T-cell (primary cell): Measurements from ENCODE around the gene CBFA2T3. TPM values are rescaled to one million over a fixed set of nuclear protein-coding genes. Genes with fewer than 3 reads are reported as not detected.
"Not testable (repeated sequence)": the region's sequence is repeated elsewhere in the genome, so short reads cannot be mapped to it uniquely, and the experiment has no call there.

Source experiments
- ATAC-seq, 4 experiments: fragments of 200-7000 bp in 3 of 4; fragments of 150-1000 bp in 1 of 4; cut with Tn5 transposase; replicated peaks in 1 of 4; 1 replicate in 3 of 4; 2 replicates in 1 of 4; pipeline ENCODE4 v1.10.0; 2021; ENCODE audit warnings: moderate library complexity in 3 of 4, mild to moderate bottlenecking in 2 of 4, moderate number of reproducible peaks in 1 of 4
- CTCF ChIA-PET, 2 donors: fragments of 300-600 bp; sonication (Branson Sonifier 250); formaldehyde crosslinking; loops; one replicate each; lab custom pipeline; 2022; ENCODE audit warnings: antibody characterized with exemption in 2 of 2; lab: Charles Lee
- POLR2A ChIA-PET, 2 donors: fragments of 300-600 bp; sonication (Branson Sonifier 250); formaldehyde crosslinking; loops; one replicate each; lab custom pipeline; 2022; ENCODE audit warnings: antibody characterized with exemption in 2 of 2; lab: Charles Lee
- DNase-seq, 35 experiments: peaks; one replicate each; pipeline versions ENCODE4 v3.0.0 to v3.0.0-alpha.2; 2013 to 2023
- H3K27ac ChIP-seq: one replicate; pipeline ENCODE4 v1.5.1; 2013; ENCODE audit warnings: low read length
- H3K27me3 ChIP-seq, 2 experiments: replicated peaks in 1 of 2; 1 replicate in 1 of 2; 2 replicates in 1 of 2; pipeline versions ENCODE4 v1.6.1 to v1.7.0; 2013; ENCODE audit warnings: low read length in 1 of 2, mixed read lengths in 1 of 2; ENCODE audit not compliant: control insufficient read depth in 2 of 2, insufficient read depth in 2 of 2; ENCODE audit errors: extremely low read depth in 1 of 2
- H3K36me3 ChIP-seq, 2 donors: 1 replicate in 1 of 2; 2 replicates in 1 of 2; pipeline versions ENCODE4 v1.6.1 to v1.7.0; 2013; ENCODE audit warnings: low read length in 1 of 2; ENCODE audit not compliant: control insufficient read depth in 2 of 2, insufficient read depth in 1 of 2; ENCODE audit errors: extremely low read depth in 1 of 2
- H3K4me1 ChIP-seq, 2 experiments: 1 replicate in 1 of 2; 2 replicates in 1 of 2; pipeline versions ENCODE4 v1.6.1 to v1.7.0; 2013; ENCODE audit warnings: low read length in 2 of 2, mixed read lengths in 1 of 2; ENCODE audit not compliant: insufficient read depth in 2 of 2, control insufficient read depth in 1 of 2; ENCODE audit errors: extremely low read depth in 1 of 2
- H3K4me3 ChIP-seq, 2 donors: 1 replicate in 1 of 2; 2 replicates in 1 of 2; pipeline versions ENCODE4 v1.5.1 to v1.7.0; 2013; ENCODE audit warnings: mild to moderate bottlenecking in 2 of 2, low read length in 1 of 2, moderate library complexity in 1 of 2; ENCODE audit not compliant: control insufficient read depth in 1 of 2; ENCODE audit errors: extremely low read depth in 1 of 2
- H3K9me3 ChIP-seq: 2 replicates; pipeline ENCODE4 v1.7.0; 2013
- H3K27ac Mint-ChIP-seq, 2 donors: one replicate each; pipeline ENCODE4 v1.8.0; 2020 to 2021; ENCODE audit warnings: mild to moderate bottlenecking in 2 of 2, mixed read lengths in 2 of 2
- H3K27me3 Mint-ChIP-seq, 2 donors: one replicate each; pipeline ENCODE4 v1.8.0; 2021 to 2022; ENCODE audit warnings: mixed read lengths in 2 of 2
- H3K36me3 Mint-ChIP-seq: one replicate; pipeline ENCODE4 v1.8.0; 2021; ENCODE audit warnings: mixed read lengths
- H3K4me1 Mint-ChIP-seq, 3 donors: one replicate each; pipeline ENCODE4 v1.8.0; 2020 to 2022; ENCODE audit warnings: mixed read lengths in 3 of 3, mild to moderate bottlenecking in 1 of 3
- H3K4me3 Mint-ChIP-seq, 3 donors: one replicate each; pipeline ENCODE4 v1.8.0; 2020 to 2022; ENCODE audit warnings: mild to moderate bottlenecking in 3 of 3, mixed read lengths in 3 of 3, moderate library complexity in 3 of 3
- H3K9me3 Mint-ChIP-seq, 3 donors: one replicate each; pipeline ENCODE4 v1.8.0; 2020 to 2022; ENCODE audit warnings: mixed read lengths in 3 of 3
- WGBS: methylation state at CpG from one replicate; pipeline ENCODE4 v1.1.5; 2013; ENCODE audit warnings: missing lambda C conversion rate; ENCODE audit not compliant: insufficient coverage; 5-methylcytosine and 5-hydroxymethylcytosine counted together
- total RNA-seq, 35 experiments: library from RNA in 6 of 35; stranded (reverse) in 6 of 35; fragments of 120-200 nt in 1 of 35; gene quantifications; one replicate each; pipeline versions ENCODE4 v1.2.1 to v1.2.4 and lab custom pipeline; 2013 to 2026

The CBFA2T3 gene
- total RNA-seq, 5 donors from 2014 or later (not counting 1 experiment from before 2014, with no cell fraction given) = 2.0 to 4.0 (median 2.1) TPM

DNA sequence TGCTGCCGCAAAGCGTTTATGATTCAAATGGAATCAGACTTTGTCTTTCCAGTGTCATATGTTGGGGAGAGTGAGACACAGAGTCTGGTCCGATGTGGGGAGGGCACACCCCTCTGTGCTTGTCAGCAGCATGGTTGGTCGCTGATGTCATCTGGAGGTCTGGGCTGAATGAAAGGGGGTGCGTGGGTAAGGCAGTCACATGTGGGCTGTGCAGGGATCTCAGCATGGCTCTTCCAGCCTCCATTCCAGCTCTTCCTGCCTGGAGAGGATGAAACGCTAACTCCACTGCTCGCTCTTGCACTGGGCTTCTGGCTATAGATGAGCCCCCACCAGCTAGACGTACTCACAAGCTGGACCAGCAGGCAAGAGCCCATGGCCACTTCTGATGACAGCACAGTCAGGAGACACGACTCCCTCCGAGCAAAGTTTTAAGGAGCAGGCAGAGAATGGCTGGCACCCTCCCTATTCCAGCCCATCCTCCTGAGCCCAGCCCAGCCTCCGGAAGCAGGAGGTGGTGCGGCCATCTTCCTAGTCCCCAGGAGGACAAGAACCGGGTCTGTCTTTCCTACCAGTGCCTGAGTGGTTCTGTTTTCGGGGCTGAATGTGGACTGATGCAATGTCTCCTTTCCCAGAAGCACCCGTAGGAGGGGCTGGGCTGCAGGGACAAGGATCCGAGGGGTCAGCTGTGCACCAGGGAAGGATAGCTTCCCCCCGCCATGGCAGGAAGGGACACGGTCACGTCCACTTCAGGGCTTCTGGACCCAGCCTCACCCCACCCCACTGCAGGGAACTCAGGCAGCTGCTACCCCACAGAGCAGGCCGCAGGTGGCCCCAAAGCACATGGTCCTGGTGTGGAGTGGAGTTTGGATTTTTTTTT lies 41.5 kb upstream of the CBFA2T3 start:
- Mint-ChIP-seq H3K9me3 (no peaks in the 10 kb centered on the region), H3K4me3 (no peak overlapping the region)

DNA sequence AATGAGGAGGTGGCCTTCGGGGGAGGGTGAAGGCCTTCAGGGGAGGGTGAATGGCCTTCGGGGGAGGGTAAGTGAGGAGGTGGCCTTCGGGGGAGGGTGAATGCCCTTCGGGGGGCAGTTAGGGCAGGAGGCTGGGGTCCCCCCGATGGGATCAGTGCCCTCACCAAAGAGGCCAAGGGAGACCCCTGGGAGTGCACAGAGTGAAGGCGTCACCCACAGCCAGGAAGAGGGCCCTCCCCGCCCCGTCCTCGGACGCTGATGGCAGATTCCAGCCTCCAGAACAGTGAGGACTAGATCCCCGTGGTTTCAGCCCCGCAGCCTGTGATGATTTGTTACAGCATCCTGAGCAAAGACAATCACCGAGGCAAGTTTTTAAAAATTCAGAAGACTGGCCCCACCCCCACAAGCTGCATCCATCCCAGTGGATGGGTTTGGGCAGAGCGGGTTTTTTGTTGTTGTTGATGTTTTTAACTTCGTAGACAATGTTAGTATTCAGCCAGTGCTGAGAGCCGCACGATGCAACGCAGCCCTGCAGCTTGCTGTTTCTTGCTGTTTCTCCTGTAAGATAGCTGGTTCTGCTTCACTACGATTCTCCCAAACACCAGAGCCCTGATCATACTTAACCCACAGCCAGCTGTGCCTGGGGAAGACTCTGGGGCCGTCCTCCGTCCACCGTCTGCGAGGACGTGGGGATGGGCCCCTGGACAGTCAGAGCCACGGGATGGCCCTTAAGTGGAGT lies 40.7 kb upstream of the CBFA2T3 start:
- Mint-ChIP-seq H3K27ac (no peak overlapping the region), H3K4me1 (peaks cover 0 to 7% (median 2%) of the 10 kb centered on the region in 3 donors), H3K9me3 (no peaks in the 10 kb centered on the region), H3K36me3 (no peaks in the 10 kb centered on the region), H3K27me3 (peaks cover 13 to 23% of the 10 kb centered on the region in 2 donors), H3K4me3 (no peak overlapping the region)
- H3K4me3 ChIP-seq = no peak overlapping the region
- no peaks in the 10 kb centered on the region for H3K36me3 ChIP-seq
- H3K27ac ChIP-seq = no peak overlapping the region
- WGBS = 89% methylated on average over 15 of the region's 25 CpGs
- POLR2A ChIA-PET = no interaction called here
- no peaks in the 10 kb centered on the region for H3K9me3 ChIP-seq
- peaks cover 0 to 7% of the 10 kb centered on the region in 2 experiments for H3K4me1 ChIP-seq
- CTCF ChIA-PET = no interaction called here
- ATAC-seq = no peak
- DNase-seq = no peak
- peaks cover 0 to 64% of the 10 kb centered on the region in 2 experiments for H3K27me3 ChIP-seq

More for the DNA sequence above, 41.5 kb upstream of the CBFA2T3 start:
- Mint-ChIP-seq H3K36me3 (no peaks in the 10 kb centered on the region), H3K27me3 (peaks cover 9 to 15% of the 10 kb centered on the region in 2 donors), H3K4me1 (peaks cover 0 to 5% (median 0%) of the 10 kb centered on the region in 3 donors), H3K27ac (no peak overlapping the region)
- H3K27ac ChIP-seq = no peak overlapping the region
- H3K4me3 ChIP-seq = no peak overlapping the region
- POLR2A ChIA-PET = no interaction called here
- no peak for DNase-seq
- 82% methylated on average over 9 of the region's 20 CpGs for WGBS
- peaks cover 0 to 7% of the 10 kb centered on the region in 2 experiments for H3K4me1 ChIP-seq
- no peak for ATAC-seq
- CTCF ChIA-PET = no interaction called here
- H3K36me3 ChIP-seq = no peaks in the 10 kb centered on the region
- H3K27me3 ChIP-seq = peaks cover 0 to 62% of the 10 kb centered on the region in 2 experiments
- no peaks in the 10 kb centered on the region for H3K9me3 ChIP-seq

DNA sequence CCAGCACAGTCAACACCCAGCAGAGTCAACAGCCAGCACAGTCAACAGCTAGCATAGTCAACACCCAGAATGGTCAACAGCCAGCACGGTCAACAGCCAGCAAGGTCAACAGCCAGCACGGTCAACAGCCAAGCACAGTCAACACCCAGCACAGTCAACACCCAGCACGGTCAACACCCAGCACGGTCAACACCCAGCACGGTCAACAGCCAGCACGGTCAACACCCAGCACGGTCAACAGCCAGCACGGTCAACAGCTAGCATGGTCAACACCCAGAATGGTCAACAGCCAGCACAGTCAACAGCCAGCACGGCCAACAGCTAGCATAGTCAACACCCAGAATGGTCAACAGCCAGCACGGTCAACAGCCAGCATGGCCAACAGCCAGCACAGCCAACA lies 39.6 kb upstream of the CBFA2T3 start:
- H3K9me3 Mint-ChIP-seq, H3K36me3 Mint-ChIP-seq, H3K4me1 Mint-ChIP-seq, H3K27ac ChIP-seq, H3K36me3 ChIP-seq, H3K4me3 Mint-ChIP-seq, H3K4me1 ChIP-seq, H3K4me3 ChIP-seq, H3K9me3 ChIP-seq, DNase-seq, POLR2A ChIA-PET, ATAC-seq, H3K27ac Mint-ChIP-seq: not testable (repeated sequence)
- CTCF ChIA-PET = interaction anchor here in 1 of 2 donors (0.7 kb wide), 1 partner anchor 159 kb away, joined by 6 read pairs; no protein-coding TSS in a partner anchor
- WGBS = 89% methylated on average over 9 of the region's 10 CpGs
- peaks cover 13 to 24% of the 10 kb centered on the region in 2 donors for H3K27me3 Mint-ChIP-seq
- peaks cover 0 to 59% of the 10 kb centered on the region in 2 experiments for H3K27me3 ChIP-seq

GRCh38 chr16:89015271-89015859 lies 38.4 kb upstream of the CBFA2T3 start:
- H3K27ac Mint-ChIP-seq = no peak overlapping the region
- H3K9me3 Mint-ChIP-seq = no peaks in the 10 kb centered on the region
- no peak overlapping the region for H3K27ac ChIP-seq
- H3K27me3 ChIP-seq = peaks cover 0 to 63% of the 10 kb centered on the region in 2 experiments
- ChIA-PET CTCF (no interaction called here), POLR2A (no interaction called here)
- DNase-seq = no peak
- ATAC-seq = no peak
- H3K9me3 ChIP-seq = no peaks in the 10 kb centered on the region
- no peaks in the 10 kb centered on the region for H3K36me3 ChIP-seq
- no peak overlapping the region for H3K4me3 ChIP-seq
- no peaks in the 10 kb centered on the region for H3K36me3 Mint-ChIP-seq
- no peak overlapping the region for H3K4me3 Mint-ChIP-seq
- whole genome bisulfite sequencing = 38% methylated on average over 10 of the region's 20 CpGs
- peaks cover 13 to 24% of the 10 kb centered on the region in 2 donors for H3K27me3 Mint-ChIP-seq
- H3K4me1 ChIP-seq = peaks cover 0 to 7% of the 10 kb centered on the region in 2 experiments
- peaks cover 0 to 8% (median 2%) of the 10 kb centered on the region in 3 donors for H3K4me1 Mint-ChIP-seq

GRCh38 chr16:89014403-89015230 lies 37.6 kb upstream of the CBFA2T3 start:
- ATAC-seq = no peak
- WGBS = 83% methylated on average over 15 of the region's 19 CpGs
- peaks cover 0 to under 1% (median 0%) of the 10 kb centered on the region in 3 donors for H3K9me3 Mint-ChIP-seq
- no peak overlapping the region for H3K4me3 Mint-ChIP-seq
- Histone ChIP-seq H3K36me3 (no peaks in the 10 kb centered on the region), H3K9me3 (no peaks in the 10 kb centered on the region), H3K4me3 (no peak overlapping the region), H3K27me3 (peaks cover 0 to 65% of the 10 kb centered on the region in 2 experiments), H3K27ac (no peak overlapping the region), H3K4me1 (peaks cover 0 to 1% of the 10 kb centered on the region in 2 experiments)
- ChIA-PET POLR2A (interaction anchor here in 1 of 2 donors (0.6 kb wide), 1 partner anchor 56 kb away, joined by 9 read pairs; no protein-coding TSS in a partner anchor), CTCF (interaction anchor here in 1 of 2 donors (0.6 kb wide), 1 partner anchor 10 kb away, joined by 4 read pairs; no protein-coding TSS in a partner anchor)
- peaks cover 18 to 27% of the 10 kb centered on the region in 2 donors for H3K27me3 Mint-ChIP-seq
- no peak overlapping the region for H3K27ac Mint-ChIP-seq
- H3K36me3 Mint-ChIP-seq = no peaks in the 10 kb centered on the region
- H3K4me1 Mint-ChIP-seq = peaks cover 0 to 8% (median 0%) of the 10 kb centered on the region in 3 donors
- no peak for DNase-seq
